Left renal pelvis (tissue), 4 donors: ENCODE measurements around the gene GDA. TPM values are rescaled to one million over a fixed set of nuclear protein-coding genes. Genes with fewer than 3 reads are reported as not detected.

Source experiments
- DNase-seq, 4 donors: peaks; one replicate each; pipeline ENCODE4 v3.0.0-alpha.2; 2013; ENCODE audit warnings: low read depth in 4 of 4, low spot score in 3 of 4
- polyA plus RNA-seq, 4 donors: library from polyadenylated mRNA; unstranded; fragments of 120-200 nt; gene quantifications; one replicate each; pipeline ENCODE4 v1.2.1, GENCODE V29; 2013; ENCODE audit not compliant: insufficient read length in 4 of 4

The GDA gene
- polyA plus RNA-seq = 10 to 100 TPM in 1 of 4 donors, 1 to 10 TPM in 1, under 1 TPM in 2; 0.23 to 14.4 (median 0.87) TPM

DNA sequence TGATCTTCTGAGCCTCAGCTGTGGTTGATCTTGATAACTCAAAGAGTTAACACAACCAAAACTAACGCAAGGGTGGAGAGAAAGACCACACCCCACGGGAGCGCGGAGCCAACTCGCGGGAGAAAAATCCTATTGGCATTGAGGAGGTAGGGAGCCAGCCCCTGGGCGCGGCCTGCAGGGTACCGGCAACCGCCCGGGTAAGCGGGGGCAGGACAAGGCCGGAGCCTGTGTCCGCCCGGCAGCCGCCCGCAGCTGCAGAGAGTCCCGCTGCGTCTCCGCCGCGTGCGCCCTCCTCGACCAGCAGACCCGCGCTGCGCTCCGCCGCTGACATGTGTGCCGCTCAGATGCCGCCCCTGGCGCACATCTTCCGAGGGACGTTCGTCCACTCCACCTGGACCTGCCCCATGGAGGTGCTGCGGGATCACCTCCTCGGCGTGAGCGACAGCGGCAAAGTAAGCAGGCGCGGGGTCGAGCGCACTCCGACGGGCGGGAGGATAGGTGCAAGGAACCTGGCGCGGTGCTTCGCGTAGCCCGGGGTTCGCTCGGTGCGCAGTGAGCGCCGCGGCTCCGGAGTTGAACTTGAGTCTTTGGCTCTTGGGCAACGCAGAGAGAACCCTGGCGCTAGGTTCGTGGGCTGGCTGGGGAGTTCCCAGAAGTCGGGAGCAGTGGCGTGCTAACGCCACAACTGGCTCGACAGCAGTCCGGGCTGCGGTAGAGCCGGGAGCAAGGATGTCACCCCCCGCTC, at the start of gene GDA:
Gene GDA (plus strand): TSS at position 210 of the 745 bp plus-strand sequence. CDS start 120 bp downstream, at position 330.
- peak in 1 of 4 donors; percentile 11 for DNase-seq

DNA sequence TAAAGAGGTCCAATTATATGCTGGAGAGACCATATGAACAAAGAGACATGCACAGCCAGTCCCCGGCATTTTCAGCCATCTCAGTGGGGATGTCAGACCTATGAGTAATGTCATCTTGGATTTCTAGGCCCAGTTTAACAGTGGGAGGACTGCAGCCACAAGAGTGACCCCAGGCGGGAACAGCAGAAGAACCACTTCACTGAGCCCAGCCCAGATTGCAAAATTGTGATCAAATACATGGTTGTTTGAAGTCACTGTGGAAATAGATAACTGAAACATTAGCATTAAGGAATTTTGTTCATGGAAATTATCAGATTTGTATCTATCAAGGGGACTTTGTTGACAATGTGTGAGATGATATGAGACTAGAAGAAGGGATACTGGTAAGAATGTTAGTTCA, 46.7 kb upstream of the GDA start:
- no peak for DNase-seq

DNA sequence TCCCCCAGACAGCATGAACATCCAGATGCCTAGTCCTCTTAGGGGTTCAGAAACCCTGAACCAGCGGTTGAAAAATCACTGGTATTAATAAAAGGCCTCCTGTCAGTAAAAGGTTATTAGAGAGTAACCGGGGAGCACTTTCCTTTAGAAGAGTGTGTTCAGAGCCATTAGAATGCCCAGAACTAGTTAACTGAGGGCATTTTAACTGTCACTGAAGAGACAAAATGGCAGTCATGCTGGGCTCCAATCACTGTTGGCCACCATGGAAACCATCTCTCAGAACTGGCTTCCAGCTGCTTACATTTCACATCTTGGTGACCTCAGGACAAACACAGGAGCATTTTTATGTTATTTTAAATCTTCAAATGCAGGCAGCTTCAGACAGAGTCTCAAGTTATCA, 36.2 kb upstream of the GDA start:
- DNase-seq = no peak

DNA sequence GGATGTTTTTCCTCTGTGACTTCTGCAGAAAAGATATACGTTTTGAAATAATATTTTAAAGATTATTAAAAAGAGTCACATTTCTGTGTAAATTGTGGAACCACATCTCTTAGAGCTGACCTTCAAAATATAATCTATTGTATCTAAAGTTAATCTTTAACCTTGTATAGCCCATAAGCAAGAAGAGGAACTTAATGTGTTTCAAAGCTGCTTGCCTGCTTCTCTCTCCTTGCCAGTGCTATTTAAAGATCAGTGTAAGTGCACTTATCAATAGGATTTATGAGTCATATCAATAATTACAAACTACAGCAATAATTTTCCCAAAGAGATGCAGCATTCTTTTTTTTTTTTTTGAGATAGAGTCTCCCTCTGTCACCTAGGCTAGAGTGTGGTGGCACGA, 29.4 kb upstream of the GDA start:
- DNase-seq = no peak

DNA sequence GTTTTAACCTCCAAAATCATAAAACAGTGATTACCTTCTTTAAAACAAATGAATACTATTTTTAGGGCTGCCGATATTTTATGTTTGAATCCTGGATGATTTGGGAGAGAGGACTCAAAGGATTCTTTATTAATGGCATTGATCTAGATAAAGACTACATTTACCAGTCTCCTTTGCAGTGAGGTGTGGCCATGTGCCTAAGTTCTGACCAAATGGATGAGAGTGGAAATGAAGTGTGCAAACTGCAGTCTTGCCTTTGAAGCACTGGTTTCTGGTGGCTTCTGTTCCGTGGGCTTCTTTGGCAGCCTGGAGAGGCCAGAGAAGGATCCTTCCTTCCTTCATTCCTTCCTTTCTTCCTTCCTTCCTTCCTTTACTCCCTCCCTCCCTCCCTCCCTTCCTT, 24.3 kb upstream of the GDA start:
- no peak for DNase-seq

DNA sequence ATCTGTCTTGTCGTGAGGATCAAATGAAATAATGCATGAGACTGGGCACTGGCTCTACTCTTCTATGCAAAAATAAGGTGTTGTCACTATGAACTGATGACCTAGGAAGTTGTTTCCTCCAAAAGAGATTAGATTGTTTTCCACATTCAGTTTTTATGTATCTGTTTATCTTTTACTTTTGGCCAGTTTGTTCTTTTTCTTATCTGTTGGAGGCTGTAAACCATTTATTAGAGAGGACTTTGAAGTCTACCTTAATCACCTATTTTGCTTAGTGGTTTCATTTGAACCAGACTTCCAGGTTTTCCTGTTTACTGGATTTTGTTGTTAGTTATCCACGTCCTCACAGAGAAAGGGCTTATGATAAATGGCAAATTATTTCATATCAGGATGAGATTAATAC, 21.5 kb upstream of the GDA start:
- no peak for DNase-seq

DNA sequence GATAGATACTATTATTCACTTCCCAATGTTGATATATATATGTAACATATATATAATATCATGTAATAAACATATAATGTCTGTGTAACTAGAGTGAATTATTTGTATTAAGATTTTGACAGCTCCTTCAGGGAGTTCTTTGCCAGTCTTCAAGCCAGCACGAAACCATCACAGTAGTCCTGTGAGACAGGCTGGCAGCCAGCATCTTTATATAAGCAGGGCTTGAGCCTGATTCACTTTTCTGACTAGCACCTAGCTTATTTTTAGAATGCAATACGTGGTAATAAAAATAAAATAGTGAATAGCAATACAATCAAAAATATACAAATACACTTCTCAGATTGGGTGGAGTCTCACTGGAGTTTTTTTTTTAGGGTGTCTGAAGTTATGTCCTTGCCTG, 20.7 kb upstream of the GDA start:
- no peak for DNase-seq

DNA sequence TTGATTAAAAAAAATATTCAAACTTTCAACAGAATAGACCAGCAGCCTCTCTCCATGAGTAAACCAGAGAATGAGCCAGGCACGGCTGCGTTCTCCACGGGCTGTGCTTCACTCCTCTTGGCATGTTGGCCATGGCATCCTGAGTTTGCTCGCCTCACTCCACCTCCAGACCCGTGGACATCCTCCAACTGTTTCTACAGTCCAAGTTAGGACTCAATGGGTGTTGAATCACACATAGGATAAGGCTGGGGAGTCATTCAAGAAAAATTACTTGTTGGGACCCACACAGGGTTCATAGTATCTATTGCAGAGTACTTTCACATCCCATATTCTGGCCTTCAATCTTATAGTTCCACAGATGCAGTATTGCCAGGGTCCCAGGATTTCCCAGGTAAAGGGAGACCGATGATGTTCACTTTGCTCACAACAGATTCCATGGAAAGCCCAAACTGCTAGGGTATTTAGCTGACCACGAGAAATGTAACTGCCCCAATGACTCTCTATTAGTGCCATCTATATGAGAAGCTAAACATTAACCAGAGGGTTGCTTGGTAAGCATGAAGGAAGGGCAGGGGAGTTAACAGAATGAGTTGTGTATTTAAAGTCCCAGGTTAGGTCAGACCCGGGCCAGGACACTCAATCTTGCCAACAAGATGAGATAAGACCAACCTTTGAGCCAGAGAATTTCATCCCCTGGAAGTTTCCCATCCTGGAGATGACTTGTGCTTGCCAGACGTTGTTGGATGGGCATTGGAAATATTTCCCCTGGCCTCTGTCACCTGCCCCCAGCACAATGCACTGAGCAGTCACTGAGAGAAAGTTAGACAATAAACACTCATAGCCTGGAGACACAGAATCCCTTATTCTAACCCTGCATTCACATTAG, 19.7 kb upstream of the GDA start:
- DNase-seq = no peak

DNA sequence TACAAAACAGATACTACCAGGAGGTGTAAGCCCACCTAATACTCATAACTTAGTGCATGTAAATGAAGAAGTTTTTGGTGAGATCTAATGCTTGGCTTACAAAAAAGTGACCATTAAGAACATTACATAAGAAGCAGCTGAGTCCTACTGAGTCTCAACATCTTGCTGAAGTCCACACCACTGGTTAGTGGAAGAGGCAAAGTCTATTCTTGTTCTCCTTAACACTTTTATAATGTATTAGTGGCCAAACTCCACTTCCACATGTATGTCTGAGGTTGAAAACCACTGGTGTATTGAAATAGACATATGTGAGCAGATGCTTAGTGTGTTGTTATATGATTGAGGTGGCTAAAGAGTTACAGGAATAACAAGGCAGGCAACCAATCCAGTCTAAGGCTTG, 18.9 kb upstream of the GDA start:
- no peak for DNase-seq

DNA sequence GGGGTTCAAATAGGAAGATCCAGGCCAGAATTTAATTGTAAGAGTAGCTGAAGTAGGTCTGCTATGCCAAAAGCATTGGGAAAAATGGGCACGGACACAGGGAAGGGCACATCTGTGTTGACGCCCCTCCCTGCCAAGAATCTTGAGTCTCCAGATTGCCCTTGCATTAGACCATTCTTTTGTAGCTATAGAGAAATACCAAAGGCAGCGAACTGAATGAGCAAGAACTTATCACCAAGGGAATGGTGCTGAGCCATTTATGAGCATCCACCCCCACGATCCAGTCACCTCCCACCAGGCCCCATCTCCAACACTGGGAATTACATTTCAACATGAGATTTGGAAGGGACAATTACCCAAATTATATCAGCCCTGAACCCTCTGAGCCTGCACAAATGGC, 18.0 kb upstream of the GDA start:
- no peak for DNase-seq

DNA sequence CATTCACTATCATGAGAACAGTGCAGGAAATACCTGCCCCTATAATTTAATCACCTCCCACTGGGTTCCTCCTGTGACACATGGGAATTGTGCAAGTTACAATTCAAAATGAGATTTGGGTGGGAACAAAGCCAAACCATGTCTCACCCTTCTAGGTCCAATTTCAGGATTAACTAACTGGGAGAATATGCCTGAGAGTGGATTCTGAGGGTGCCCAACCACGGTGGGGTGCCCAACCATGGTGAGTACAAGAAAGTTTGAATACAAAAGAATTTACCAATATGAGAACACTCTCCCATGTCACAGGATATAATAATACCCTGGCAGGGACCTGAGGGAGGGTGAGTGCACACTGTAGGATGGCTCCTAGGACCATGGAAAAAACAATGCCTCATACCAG, 17.2 kb upstream of the GDA start:
- no peak for DNase-seq

DNA sequence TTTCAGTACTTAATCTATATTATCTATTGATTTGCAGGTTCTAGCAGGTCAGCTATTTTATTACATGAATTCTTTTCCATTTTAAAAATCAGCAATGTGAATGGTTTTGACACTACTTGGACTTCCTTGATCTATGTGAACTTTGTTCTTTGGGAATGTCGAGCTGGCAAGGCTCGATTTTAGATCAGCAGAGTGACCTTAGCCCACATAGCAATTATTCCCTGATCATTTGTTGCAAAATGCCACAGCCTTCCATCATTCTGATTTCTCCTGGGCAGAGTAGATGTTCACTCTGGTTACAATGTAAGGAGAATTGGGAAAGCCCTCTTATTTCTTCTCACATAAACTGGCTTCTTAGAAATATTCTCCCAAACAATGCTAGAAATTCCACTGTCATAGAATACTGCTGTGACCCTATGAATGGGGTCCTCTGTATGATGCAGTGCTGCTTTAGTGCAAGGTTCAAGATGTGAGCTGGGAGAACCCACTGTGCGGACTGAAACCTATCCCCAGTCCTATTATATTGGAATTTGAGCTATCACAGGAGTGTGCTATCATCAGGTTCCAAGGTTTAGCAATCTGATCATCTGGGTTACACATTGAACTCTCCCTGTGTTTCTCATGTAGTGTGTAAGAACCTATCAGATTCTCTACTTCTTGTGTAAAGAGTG, 15.7 kb upstream of the GDA start:
- no peak for DNase-seq

DNA sequence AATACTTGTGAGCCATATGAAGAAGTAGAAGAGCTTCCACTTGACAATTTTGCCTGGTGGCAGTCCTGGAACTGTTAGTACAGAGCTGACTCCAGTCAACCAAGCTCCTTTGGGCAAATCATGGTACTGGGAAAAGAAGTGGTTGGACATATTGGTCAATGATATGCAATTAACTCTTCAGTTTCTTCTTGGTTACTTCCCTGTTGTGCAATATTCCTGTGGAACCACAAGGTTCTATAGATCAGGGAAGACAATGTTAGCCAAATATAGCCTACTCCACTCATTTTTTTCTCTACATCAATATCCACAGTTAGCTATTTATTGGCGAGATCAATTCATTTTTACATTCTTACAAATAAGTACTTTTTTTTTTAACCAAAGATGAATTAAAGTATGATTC, 14.4 kb upstream of the GDA start:
- DNase-seq = no peak

DNA sequence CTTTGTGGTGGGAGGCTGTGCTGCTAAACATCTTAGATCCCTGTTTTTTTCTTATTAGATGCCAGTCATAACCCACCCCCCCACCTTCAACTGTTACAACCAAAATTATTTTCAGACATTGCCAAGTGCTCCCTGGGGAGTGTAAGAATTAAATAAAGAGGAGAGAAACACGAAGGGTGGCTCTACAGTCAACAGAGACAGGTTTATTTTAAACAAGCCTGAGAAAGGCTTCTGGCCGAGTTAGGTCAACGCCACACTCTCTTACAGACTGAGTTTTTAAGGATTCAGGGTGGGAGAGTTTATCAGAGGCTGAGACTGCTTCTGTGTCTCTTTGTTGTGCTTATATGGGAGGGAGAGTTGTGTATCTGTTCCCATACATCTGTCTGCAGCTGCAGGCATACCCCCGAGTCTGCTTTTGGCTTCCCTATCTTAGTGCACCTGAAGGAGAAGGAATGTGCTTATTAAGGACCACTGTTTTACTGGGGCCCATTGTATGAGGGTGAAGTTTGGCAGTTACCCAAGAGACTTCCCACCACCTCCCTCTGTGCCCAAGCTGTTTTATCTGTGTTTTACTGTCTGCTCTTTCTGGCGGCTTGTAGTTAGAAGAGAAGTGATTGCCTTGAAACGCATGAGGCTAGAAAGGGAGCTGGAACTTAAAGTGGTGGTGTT, 11.4 kb upstream of the GDA start:
- DNase-seq = no peak

DNA sequence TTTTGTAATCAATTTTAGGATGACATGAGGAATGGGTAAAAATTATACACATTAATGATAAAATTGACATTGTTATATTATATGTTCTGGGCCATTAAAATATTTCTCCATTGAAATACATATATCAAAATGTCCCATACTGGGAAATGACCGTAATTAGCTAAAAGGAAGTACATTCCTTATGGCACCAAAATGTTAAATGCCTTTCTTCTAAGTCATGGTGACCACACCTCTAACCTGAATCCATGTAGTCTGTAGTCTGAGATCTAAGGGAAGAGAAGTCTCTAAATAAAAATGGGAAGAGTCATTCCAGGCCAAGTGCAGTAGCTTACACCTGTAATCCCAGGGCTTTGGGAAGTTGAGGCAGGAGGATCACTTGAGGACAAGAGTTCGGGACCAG, 10.0 kb upstream of the GDA start:
- DNase-seq = no peak

DNA sequence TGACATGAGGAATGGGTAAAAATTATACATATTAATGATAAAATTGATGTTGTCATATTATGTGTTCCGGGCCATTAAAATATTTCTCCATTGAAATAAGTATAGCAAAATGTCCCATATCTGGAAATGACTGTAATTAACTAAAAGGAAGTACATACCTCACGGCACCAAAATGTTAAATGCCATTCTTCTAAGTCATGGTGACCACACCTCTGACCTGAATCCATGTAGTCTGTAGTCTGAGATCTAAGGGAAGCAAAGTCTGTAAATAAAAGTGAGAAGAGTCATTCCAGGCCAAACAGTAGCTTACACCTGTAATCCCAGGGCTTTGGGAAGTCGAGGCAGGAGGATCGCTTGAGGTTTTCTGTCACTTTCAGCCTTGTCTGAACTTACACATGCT, 8.7 kb upstream of the GDA start:
- DNase-seq = no peak

DNA sequence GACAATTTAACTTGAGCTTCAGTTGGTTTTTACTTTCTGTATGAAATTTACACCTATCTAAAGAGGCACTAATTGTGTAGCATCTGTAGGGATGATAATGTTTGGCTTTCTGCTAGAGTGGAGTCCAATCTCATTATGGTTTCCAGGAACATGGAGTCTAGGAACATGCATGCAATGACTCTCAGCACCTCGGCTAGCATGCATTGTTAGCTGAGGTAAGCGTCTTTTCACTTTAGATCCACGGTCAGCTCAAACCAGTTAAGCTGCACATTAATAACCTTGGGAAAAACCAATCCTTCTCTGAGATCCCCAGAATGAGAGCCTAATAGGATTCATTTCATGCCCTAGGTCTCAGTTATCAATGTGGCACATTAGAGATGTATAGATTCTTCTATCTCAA, 7.8 kb upstream of the GDA start:
- no peak for DNase-seq

DNA sequence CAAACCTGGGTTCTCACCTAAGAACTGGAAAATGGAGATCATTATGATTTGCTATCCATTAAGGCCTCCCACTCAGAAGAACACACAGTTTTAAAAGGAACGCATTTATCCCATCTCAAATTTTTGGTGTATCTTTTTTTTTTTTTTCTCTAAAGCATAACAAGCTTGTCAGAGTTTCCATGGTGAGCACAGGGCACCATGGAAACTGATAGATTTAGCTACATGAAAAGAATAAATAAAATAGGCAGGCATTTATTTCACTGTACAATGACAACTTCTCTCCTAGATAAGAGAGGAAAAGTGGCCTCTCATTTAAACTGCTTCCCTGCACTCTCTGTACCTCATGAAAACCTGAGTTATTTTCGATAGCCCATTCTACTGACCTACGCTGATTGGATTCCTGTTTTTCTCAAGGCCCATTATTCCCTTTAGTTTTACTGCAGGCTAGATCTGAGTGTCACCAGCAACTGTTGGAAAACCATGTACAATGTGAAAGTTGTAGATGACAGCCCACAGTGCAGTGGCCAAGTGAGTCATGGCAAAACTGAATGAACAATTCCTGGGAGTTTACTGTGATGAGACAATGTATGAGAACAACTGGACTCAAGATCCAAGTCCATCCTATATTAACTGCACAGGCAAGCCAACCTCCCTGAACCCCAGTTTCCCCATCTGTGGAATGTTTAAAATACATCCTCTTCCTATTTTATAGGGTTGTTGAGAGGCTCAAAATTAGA, 4.3 kb upstream of the GDA start:
- DNase-seq = no peak

DNA sequence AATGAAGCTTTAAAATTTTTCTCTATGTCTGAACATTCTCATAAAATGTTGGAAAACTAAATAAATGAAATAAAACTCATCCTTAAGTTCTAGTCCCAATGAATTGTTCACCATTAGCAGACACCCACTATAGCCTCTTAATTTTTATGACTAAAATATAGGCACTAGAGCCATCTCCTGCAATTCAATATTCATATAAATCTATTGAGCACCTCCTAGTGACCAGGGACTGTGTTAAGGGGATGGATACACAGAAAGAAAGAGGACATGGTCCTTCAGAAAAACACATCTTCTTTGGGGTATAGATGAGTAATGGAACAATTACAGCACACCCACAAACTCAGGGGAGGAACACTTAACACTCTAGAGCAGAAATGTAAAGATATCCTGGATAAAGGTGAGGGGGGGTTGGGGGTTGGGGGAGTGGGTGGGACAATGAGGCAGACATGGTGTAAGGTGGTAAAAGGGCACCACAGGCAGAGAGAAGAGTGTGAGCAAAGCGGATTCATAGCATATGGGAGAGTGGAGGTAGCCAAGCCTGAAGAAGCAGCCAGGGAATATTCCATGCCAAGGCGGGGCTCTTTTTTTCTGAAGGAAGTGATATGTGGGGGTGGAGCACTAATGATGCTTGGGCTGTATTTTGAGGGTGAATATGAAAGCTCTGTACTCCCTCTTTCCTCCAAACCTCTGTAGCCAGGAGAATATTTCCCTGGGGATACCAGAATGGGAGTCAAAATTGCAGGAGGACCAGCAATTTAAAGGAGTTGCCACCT, 3.3 kb upstream of the GDA start:
- no peak for DNase-seq
